CD4-positive, alpha-beta T cell (primary cell): ENCODE measurements around the gene HTR6. TPM values are rescaled to one million over a fixed set of nuclear protein-coding genes. Genes with fewer than 3 reads are reported as not detected.

ENCODE experiments used
- ATAC-seq: fragments of 200-7000 bp; cut with Tn5 transposase; one replicate; pipeline ENCODE4 v1.10.0; 2022; ENCODE audit warnings: mild to moderate bottlenecking; ENCODE audit not compliant: poor library complexity
- CTCF ChIA-PET: fragments of 350-600 bp; sonication (Branson Sonifier 250); formaldehyde crosslinking; loops from one replicate; lab custom pipeline; 2021; ENCODE audit warnings: antibody characterized with exemption, inconsistent platforms; lab: Charles Lee
- POLR2A ChIA-PET: fragments of 350-600 bp; sonication (Branson Sonifier 250); formaldehyde crosslinking; loops from one replicate; lab custom pipeline; 2021; ENCODE audit warnings: antibody characterized with exemption, inconsistent platforms; lab: Charles Lee
- DNase-seq, 14 experiments: peaks; one replicate each; pipeline ENCODE4 v3.0.0-alpha.2; 2013 to 2020; ENCODE audit warnings: mixed read lengths in 2 of 14
- H3K27ac ChIP-seq, 2 donors: one replicate each; pipeline versions ENCODE4 v1.5.1 to v1.7.0; 2013; ENCODE audit warnings: low read length in 2 of 2, low read depth in 1 of 2, mild to moderate bottlenecking in 1 of 2
- H3K27me3 ChIP-seq, 2 experiments: 1 replicate in 1 of 2; 2 replicates in 1 of 2; pipeline versions ENCODE4 v1.6.1 to v1.7.0; 2013; ENCODE audit warnings: low read length in 2 of 2, control low read depth in 1 of 2, mild to moderate bottlenecking in 1 of 2, moderate library complexity in 1 of 2; ENCODE audit not compliant: insufficient read depth in 2 of 2, control insufficient read depth in 1 of 2
- H3K36me3 ChIP-seq: one replicate; pipeline ENCODE4 v1.6.1; 2013; ENCODE audit warnings: low read length, control low read depth; ENCODE audit not compliant: insufficient read depth
- H3K4me1 ChIP-seq: one replicate; pipeline ENCODE4 v1.6.1; 2013; ENCODE audit warnings: low read length, control low read depth; ENCODE audit not compliant: insufficient read depth
- H3K4me3 ChIP-seq: one replicate; pipeline ENCODE4 v1.5.1; 2013; ENCODE audit warnings: mild to moderate bottlenecking, low read length, moderate library complexity
- H3K9me3 ChIP-seq, 2 experiments: 1 replicate in 1 of 2; 2 replicates in 1 of 2; pipeline versions ENCODE4 v1.6.1 to v1.7.0; 2013; ENCODE audit warnings: low read length in 2 of 2, mild to moderate bottlenecking in 2 of 2, control low read depth in 1 of 2, moderate library complexity in 1 of 2; ENCODE audit not compliant: control insufficient read depth in 1 of 2, insufficient read depth in 1 of 2
- H3K27ac Mint-ChIP-seq: one replicate; pipeline ENCODE4 v1.8.0; 2020; ENCODE audit warnings: mixed read lengths
- H3K27me3 Mint-ChIP-seq: one replicate; pipeline ENCODE4 v1.8.0; 2021; ENCODE audit warnings: mixed read lengths
- H3K36me3 Mint-ChIP-seq: one replicate; pipeline ENCODE4 v1.8.0; 2021; ENCODE audit warnings: low read depth, mixed read lengths
- H3K4me1 Mint-ChIP-seq: one replicate; pipeline ENCODE4 v1.8.0; 2021; ENCODE audit warnings: low read depth, mixed read lengths
- H3K4me3 Mint-ChIP-seq: one replicate; pipeline ENCODE4 v1.8.0; 2020; ENCODE audit warnings: mild to moderate bottlenecking, mixed read lengths
- H3K9me3 Mint-ChIP-seq: one replicate; pipeline ENCODE4 v1.8.0; 2020; ENCODE audit warnings: mixed read lengths
- intact Hi-C, 2 experiments: fragments of 100-400 bp; cut with DNase I in 1 of 2; cut with micrococcal nuclease in 1 of 2; formaldehyde crosslinking; loops; one replicate each; pipeline versions ENCODE4 v1.15.1 to v1.9.0; 2023 to 2025; cut with DNase I, micrococcal nuclease
- total RNA-seq, 174 experiments: library from RNA in 2 of 174; stranded (reverse) in 2 of 174; gene quantifications; one replicate each; pipeline ENCODE4 v1.2.3 and lab custom pipeline; 2021 to 2026
- TF ChIP-seq, protein P1 (sequence below): fragments of 200-600 bp; IDR thresholded peaks from one replicate; pipeline ENCODE4 v1.8.0; 2022; ENCODE audit warnings: antibody characterized with exemption, mild to moderate bottlenecking

The HTR6 gene
- total RNA-seq, 2 experiments from 2014 or later, result 2.1 to 2.2 TPM

- intact Hi-C loops, result no loop called here
- Mint-ChIP-seq H3K27me3 (no peaks in the 10 kb centered on the region), H3K9me3 (no peaks in the 10 kb centered on the region), H3K4me1 (peaks cover 56% of the 10 kb centered on the region), H3K27ac (peak overlapping the region; percentile 84), H3K36me3 (peaks cover 55% of the 10 kb centered on the region), H3K4me3 (no peak overlapping the region)
- H3K4me3 ChIP-seq, result no peak overlapping the region
- POLR2A ChIA-PET, result no interaction called here
- TF ChIP-seq, protein P1, sequence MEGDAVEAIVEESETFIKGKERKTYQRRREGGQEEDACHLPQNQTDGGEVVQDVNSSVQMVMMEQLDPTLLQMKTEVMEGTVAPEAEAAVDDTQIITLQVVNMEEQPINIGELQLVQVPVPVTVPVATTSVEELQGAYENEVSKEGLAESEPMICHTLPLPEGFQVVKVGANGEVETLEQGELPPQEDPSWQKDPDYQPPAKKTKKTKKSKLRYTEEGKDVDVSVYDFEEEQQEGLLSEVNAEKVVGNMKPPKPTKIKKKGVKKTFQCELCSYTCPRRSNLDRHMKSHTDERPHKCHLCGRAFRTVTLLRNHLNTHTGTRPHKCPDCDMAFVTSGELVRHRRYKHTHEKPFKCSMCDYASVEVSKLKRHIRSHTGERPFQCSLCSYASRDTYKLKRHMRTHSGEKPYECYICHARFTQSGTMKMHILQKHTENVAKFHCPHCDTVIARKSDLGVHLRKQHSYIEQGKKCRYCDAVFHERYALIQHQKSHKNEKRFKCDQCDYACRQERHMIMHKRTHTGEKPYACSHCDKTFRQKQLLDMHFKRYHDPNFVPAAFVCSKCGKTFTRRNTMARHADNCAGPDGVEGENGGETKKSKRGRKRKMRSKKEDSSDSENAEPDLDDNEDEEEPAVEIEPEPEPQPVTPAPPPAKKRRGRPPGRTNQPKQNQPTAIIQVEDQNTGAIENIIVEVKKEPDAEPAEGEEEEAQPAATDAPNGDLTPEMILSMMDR, result no peak
- peaks cover 13 to 22% of the 10 kb centered on the region in 2 experiments for H3K9me3 ChIP-seq
- DNase-seq (no peak), ATAC-seq (no peak)
- H3K4me1 ChIP-seq, result peaks cover 44% of the 10 kb centered on the region
- CTCF ChIA-PET, result no interaction called here
- peaks cover 26% of the 10 kb centered on the region for H3K36me3 ChIP-seq
- H3K27ac ChIP-seq, result peak overlapping the region in 1 of 2 donors; percentile 9
- H3K27me3 ChIP-seq, result no peaks in the 10 kb centered on the region
Observed at GRCh38 chr1:19690342-19690741, 25.7 kb downstream of the HTR6 start.

DNA sequence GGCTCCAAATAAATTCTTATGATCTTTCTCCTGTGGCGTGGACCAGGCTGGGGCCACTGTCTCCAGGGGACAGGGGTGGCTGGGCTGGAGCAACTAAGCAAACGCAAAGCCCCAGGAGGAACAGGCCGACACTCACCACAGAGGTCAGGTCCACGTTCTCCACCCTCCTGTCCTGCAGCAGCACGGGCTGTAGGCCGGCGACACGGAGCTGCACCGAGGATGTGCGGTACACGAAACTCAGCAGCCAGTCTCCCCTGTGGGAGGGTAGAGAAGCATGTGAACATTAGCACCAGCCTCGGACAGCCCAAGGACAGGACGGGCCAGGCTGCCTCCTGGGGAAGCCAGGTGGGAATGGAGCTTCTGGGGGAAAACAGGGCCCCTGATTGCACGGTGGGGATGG is 29.6 kb downstream of the HTR6 start:
- Mint-ChIP-seq H3K36me3 (peaks cover 46% of the 10 kb centered on the region), H3K4me1 (peaks cover 25% of the 10 kb centered on the region), H3K4me3 (no peak overlapping the region), H3K9me3 (no peaks in the 10 kb centered on the region), H3K27me3 (no peaks in the 10 kb centered on the region), H3K27ac (no peak overlapping the region)
- peaks cover 30% of the 10 kb centered on the region for H3K36me3 ChIP-seq
- peaks cover 13 to 14% of the 10 kb centered on the region in 2 experiments for H3K9me3 ChIP-seq
- POLR2A ChIA-PET, result no interaction called here
- H3K27ac ChIP-seq, result no peak overlapping the region
- ATAC-seq (no peak), DNase-seq (no peak)
- H3K4me1 ChIP-seq, result peaks cover 14% of the 10 kb centered on the region
- intact Hi-C loops, result no loop called here
- H3K4me3 ChIP-seq, result no peak overlapping the region
- CTCF ChIA-PET, result interaction anchor here (1.2 kb wide), 1 partner anchor 21 kb away, joined by 3 read pairs; no protein-coding TSS in a partner anchor
- TF ChIP-seq, protein P1, result no peak
- H3K27me3 ChIP-seq, result no peaks in the 10 kb centered on the region

- POLR2A ChIA-PET, result no interaction called here
Observed at GRCh38 chr1:19695772-19696171, 31.1 kb downstream of the HTR6 start.

More at GRCh38 chr1:19695772-19696171, 31.1 kb downstream of the HTR6 start:
- Mint-ChIP-seq H3K4me3 (no peak overlapping the region), H3K36me3 (peaks cover 52% of the 10 kb centered on the region), H3K9me3 (no peaks in the 10 kb centered on the region), H3K27me3 (no peaks in the 10 kb centered on the region), H3K27ac (no peak overlapping the region), H3K4me1 (peaks cover 13% of the 10 kb centered on the region)
- Histone ChIP-seq H3K27me3 (no peaks in the 10 kb centered on the region), H3K9me3 (no peaks in the 10 kb centered on the region), H3K4me1 (no peaks in the 10 kb centered on the region), H3K36me3 (peaks cover 41% of the 10 kb centered on the region), H3K27ac (no peak overlapping the region), H3K4me3 (no peak overlapping the region)
- CTCF ChIA-PET, result no interaction called here
- no peak for ATAC-seq
- TF ChIP-seq, protein P1, result no peak
- intact Hi-C loops, result no loop called here
- no peak for DNase-seq
